Thyroid gland (tissue), 4 donors: ENCODE data around the gene ACP7.

Source experiments
- POLR2A ChIP-seq, 2 donors: fragments of 450-650 bp; IDR thresholded peaks; one replicate each; pipeline ENCODE4 v1.6.1; 2017; ENCODE audit warnings: antibody characterized with exemption in 2 of 2, mild to moderate bottlenecking in 2 of 2, moderate library complexity in 1 of 2
- TF ChIP-seq, protein P1 (sequence below), 6 experiments: fragments of 200-600 bp in 3 of 6; fragments of 450-650 bp in 3 of 6; sonication (generic) in 3 of 6; IDR thresholded peaks; one replicate each; pipeline ENCODE4 v1.5.1; 2016 to 2019; ENCODE audit warnings: antibody characterized with exemption in 6 of 6, mild to moderate bottlenecking in 2 of 6, inconsistent platforms in 1 of 6, moderate library complexity in 1 of 6

GRCh38 chr19:39130337-39131254 lies 46.4 kb downstream of the ACP7 start:
- TF ChIP-seq, protein P1, sequence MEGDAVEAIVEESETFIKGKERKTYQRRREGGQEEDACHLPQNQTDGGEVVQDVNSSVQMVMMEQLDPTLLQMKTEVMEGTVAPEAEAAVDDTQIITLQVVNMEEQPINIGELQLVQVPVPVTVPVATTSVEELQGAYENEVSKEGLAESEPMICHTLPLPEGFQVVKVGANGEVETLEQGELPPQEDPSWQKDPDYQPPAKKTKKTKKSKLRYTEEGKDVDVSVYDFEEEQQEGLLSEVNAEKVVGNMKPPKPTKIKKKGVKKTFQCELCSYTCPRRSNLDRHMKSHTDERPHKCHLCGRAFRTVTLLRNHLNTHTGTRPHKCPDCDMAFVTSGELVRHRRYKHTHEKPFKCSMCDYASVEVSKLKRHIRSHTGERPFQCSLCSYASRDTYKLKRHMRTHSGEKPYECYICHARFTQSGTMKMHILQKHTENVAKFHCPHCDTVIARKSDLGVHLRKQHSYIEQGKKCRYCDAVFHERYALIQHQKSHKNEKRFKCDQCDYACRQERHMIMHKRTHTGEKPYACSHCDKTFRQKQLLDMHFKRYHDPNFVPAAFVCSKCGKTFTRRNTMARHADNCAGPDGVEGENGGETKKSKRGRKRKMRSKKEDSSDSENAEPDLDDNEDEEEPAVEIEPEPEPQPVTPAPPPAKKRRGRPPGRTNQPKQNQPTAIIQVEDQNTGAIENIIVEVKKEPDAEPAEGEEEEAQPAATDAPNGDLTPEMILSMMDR (IDR thresholded peaks at IDR 0.05) = no peak
- TF ChIP-seq POLR2A (IDR thresholded peaks at IDR 0.05) = no peak
